ENCODE data around the gene CDT1.
A peak's percentile ranks its signal among the peaks of the same experiment; 100 is the strongest.

Gene CDT1

DNA sequence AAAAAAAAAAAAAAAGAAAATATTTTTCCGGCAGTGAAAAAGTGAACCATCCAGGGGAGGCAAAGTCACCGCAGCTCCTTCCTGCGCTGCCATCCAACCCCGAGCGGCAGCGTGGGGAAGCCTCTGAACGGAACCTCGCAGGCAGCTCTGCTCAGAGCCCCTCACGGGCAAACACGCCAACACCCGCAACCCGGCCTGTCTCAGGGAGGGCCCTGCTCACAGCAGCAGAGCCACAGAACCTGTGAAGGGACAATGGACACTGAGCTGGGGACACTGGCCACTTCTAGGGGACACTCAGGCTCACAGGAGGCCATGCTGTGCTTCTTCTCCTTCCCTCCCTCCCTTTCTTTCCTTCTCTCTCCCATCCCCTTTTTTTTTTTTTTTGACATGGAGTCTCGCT, 29.5 kb downstream of the CDT1 start:
- TF ChIP-seq, protein P1, sequence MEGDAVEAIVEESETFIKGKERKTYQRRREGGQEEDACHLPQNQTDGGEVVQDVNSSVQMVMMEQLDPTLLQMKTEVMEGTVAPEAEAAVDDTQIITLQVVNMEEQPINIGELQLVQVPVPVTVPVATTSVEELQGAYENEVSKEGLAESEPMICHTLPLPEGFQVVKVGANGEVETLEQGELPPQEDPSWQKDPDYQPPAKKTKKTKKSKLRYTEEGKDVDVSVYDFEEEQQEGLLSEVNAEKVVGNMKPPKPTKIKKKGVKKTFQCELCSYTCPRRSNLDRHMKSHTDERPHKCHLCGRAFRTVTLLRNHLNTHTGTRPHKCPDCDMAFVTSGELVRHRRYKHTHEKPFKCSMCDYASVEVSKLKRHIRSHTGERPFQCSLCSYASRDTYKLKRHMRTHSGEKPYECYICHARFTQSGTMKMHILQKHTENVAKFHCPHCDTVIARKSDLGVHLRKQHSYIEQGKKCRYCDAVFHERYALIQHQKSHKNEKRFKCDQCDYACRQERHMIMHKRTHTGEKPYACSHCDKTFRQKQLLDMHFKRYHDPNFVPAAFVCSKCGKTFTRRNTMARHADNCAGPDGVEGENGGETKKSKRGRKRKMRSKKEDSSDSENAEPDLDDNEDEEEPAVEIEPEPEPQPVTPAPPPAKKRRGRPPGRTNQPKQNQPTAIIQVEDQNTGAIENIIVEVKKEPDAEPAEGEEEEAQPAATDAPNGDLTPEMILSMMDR (IDR thresholded peaks at IDR 0.05; ENCODE audit: low read depth, low read length), result no peak

DNA sequence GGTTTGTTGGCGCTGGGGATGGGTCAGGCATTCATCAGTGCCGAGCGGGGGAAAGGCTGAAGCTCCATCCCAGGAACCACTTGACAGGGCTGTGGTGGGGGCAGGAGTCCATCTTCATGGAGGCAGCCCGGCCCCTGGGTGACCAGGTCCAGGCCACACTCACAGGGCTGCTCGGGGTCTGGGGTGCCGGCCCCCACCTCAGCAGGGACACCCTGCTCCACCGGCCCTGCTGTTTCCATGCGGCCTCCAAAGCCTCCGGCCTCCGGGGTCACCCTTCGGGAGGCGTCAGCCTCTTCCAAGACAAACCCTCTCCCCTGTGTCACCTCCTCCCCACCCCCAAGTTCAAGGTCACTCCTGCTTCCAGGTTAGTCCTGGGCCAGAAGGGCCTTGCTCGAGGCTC, 31.1 kb downstream of the CDT1 start:
- no peak for DNase-seq (ENCODE audit: extremely low read depth, low read depth)
- TF ChIP-seq, protein P1 (IDR thresholded peaks at IDR 0.05; ENCODE audit: low read depth, low read length), result no peak

More for the DNA sequence above, 29.5 kb downstream of the CDT1 start:
- DNase-seq (ENCODE audit: extremely low read depth, low read depth), result no peak

DNA sequence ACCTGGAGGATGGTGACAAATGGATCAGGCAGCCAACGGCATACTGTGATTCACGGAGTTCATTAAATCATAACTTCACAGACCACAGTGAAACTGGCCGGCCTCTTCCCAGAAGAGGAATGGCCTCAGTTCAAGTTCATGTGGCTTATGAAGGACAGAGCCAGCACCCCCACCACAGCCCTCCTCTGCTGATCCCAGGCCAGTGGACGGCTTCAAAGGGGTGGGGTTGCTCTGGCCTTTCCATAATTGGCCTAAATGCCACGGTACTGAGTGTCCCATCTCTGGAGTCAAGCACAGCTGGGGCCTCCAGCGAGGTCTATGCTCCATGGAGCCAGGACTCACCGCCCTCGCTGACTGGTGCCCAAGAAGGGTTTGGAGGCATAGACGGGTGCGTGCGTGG, 31.8 kb downstream of the CDT1 start:
- peak; percentile 40 for DNase-seq (ENCODE audit: extremely low read depth, low read depth)
- TF ChIP-seq, protein P1 (IDR thresholded peaks at IDR 0.05; ENCODE audit: low read depth, low read length), result no peak

DNA sequence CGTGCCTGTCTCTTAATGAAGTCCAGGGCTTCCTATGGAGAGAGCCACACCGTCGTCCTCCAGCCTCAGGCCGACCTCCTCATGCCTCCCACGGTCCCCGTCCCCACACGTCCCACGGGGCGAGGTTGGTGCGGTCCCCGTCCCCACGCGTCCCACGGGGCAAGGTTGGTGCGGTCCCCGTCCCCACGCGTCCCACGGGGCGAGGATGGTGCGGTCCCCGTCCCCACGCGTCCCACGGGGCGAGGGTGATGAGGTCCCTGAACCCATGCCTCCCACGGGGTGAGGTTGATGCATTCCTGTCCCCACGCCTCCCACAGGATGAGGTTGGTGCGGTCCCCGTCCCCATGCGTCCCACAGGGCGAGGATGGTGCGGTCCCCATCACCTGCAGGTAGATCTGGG, 32.2 kb downstream of the CDT1 start:
- DNase-seq (ENCODE audit: extremely low read depth, low read depth), result no peak
- TF ChIP-seq, protein P1 (IDR thresholded peaks at IDR 0.05; ENCODE audit: low read depth, low read length), result no peak

DNA sequence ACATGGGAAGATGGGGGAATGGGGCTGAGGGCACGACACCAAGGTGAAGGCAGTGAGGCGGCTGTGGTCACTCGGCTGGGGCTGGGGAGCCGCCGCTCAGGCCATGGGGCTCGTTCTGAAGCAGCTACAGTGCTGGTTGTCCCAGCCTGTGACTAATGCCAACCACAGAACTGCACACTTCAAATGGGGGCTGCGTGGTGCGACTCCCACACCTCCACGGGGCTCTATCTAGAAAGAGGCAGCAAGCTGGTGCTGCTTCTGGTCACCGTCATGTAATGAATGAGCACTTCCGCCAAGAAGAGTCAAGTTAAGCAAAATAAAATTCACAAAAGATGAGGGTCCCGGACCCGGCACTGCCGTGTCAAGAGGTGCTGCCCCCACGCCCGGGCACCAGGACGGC, 33.2 kb downstream of the CDT1 start:
- TF ChIP-seq, protein P1 (IDR thresholded peaks at IDR 0.05; ENCODE audit: low read depth, low read length), result no peak
- no peak for DNase-seq (ENCODE audit: extremely low read depth, low read depth)

DNA sequence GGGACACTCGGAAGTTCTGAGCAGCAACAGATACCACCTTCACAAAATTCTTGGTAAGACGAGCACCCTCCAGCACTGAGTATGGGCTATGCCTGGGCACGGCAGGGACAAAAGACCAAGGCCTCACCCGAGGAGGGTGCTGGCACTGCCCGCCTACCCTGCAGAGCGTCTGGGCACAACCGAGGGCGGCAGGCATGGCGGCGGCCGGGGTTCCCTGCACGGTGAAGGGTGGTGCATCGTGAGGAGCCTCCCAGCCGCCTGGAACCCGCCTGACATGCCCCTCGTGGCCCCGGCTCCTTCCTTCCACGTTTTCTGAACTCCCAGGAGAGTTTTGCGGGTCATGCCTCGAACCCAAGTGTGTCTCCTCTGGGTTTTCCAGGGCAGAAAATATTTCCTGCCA, 34.2 kb downstream of the CDT1 start:
- DNase-seq (ENCODE audit: extremely low read depth, low read depth), result no peak
- TF ChIP-seq, protein P1 (IDR thresholded peaks at IDR 0.05; ENCODE audit: low read depth, low read length), result no peak

DNA sequence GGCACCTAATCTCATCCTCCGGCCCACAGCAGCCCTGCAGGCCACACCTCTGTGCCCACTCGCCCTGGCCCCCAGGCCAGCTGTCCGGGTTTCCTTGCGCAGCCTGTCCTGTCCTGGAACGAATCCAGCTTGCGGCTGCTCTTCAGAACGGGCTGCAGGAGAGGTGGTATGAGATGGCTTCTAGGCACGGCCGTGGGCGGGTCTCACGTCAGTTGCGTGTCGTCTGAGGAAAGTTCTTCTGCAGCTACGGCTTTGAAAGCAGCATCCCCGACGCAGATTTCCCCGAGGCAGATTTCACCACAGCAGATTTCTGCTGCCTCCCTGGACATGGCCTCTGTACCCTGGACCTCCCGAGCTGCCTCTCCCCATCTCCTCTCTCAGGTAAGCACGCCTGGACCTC, 35.0 kb downstream of the CDT1 start:
- DNase-seq (ENCODE audit: extremely low read depth, low read depth), result no peak
- TF ChIP-seq, protein P1 (IDR thresholded peaks at IDR 0.05; ENCODE audit: low read depth, low read length), result no peak

All from AG09319 (cell line).